GM19043 (cell line): ENCODE data around the gene ATG13.
A peak's percentile ranks its signal among the peaks of the same experiment; 100 is the strongest.
"Not testable (repeated sequence)": the region's sequence is repeated elsewhere in the genome, so short reads cannot be mapped to it uniquely, and the experiment has no call there.

ENCODE experiments used
- ATAC-seq: cut with Tn5 transposase; IDR thresholded peaks from one replicate; pipeline ENCODE4 v1.9.1; 2021; ENCODE audit warnings: low read depth; ENCODE audit not compliant: unreplicated experiment

Gene ATG13

DNA sequence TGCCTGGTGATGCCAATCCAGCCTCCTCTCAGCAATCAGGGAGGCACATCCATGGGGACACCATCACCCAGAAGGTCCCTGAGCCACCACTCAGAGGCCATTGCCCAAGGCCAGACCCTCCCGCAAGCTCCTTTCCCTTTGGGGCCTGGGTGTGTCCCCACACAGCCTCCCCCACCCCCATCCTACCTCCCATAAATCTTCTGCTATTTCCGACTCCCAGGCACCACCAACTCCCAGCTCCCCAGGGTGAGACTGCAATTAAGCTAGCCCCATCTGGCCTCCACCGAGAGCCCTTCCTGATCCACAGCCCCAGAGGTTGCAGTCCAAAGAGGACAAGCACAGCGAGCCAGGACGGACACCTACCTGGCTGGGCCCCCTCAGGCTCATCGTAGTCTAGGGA is 76.7 kb downstream of the ATG13 start:
- ATAC-seq = no peak

DNA sequence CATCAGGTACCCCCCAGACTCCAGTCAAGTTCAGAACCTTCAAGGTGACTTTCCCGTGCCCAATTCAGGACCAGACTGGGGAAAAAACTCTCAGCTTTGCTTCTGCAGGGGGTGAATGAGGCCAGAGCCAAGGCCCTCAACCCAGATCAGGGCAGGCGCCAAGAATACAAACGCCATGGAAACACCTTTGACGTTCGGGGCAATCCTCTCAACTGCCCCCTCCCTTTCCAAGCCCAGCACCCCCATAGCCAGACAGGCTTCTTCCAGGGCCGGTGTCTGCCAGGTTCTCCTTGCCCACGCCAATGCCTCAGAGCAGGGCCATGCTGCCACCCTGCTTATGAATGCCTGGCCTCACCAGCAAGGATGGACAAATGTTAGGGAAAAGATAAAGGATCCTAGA is 77.3 kb downstream of the ATG13 start:
- no peak for ATAC-seq

DNA sequence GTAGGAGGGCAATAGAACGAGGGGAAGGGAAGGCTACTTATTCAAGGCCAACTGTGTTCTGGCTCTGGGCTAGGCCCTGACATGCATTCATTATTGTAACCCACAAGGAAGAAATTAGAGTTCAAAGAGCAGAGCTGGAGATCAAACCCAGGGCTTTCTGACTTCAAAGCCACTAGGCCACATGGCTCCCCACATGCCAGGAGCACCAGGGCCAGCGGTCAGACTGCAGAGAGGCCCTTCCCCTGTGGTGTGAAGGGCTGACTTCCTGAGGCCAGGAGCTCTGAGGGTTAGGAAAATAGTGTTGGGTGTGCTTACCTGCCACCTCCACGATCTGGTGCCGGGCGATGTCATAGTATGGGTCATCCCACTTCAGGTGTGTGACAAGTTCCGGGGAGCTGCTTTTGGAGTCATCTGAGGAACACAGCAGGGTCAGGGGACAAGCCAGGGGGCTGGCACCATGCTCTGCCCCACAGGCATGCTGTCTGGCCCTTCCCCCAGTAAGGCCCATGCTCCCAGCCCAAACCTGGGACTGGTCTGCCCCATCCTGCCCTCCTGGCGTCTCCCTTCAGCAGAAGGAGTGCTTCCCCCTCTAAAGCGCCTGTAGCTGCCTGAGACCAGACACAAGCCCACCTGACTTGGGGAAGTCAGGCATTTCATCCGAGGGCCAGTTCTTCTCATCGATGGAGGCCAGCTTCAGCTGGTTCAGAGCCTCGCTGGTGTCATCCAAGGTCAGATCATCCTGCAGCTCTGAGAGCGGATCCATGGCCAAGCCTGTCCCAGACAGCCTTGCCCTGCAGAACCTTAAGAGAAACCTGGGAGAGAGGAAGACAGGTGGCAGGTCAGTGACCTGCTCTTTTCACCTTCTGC is 78.2 kb downstream of the ATG13 start:
- no peak for ATAC-seq

GRCh38 chr11:46696212-46696558 is 78.8 kb downstream of the ATG13 start:
- ATAC-seq = no peak

GRCh38 chr11:46697303-46697702 is 80.0 kb downstream of the ATG13 start:
- ATAC-seq = no peak

- ATAC-seq = no peak
Measured at GRCh38 chr11:46697723-46698122, 80.4 kb downstream of the ATG13 start.

GRCh38 chr11:46698597-46698996 is 81.2 kb downstream of the ATG13 start:
- ATAC-seq = no peak

DNA sequence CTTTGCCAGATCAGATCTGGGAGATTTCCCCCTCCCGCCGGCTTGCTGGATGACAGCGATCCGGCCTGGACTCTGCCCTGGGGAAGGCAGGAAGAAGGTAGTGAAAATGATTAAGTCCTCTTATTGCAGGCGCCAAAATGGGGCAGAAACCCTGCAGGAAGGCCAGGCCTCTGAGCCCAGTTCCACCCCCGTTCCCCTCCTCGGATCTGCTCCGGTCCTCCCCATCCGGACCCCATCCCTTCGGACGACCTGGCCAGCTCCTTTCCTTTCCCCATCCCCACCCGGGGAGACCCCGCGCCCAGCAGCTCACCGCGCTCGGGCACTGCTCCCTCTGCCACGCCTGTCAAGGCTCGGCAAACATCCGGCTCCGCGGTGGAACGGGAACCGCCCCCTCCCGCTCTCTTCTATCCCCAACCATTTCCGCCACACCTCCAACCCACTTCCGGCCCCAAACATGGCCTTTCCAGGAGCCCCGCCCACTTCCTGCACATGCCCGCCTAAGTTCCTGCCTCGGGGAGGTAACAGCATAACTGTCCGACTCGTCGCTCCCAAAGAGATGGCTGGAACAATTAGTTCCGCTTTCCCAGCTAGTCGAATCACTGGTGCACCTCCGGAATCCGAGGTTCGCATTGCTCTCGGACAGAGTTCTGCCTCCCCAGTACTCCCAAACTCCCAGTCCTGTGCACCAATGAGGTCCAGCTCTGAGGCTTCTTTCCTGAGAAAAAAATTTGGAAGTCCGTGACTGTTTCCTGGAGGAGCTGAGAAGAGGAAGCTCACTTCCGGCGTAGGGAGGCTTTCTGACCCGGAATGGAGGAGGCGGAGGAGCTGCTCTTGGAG is 83.1 kb downstream of the ATG13 start, which contains the start of the genes ARHGAP1 and ZNF408:
TSS of gene ARHGAP1 (minus strand) at position 379 of the 837 bp plus-strand sequence. CDS start 4,512 bp downstream, outside the sequence.
TSS of gene ZNF408 (plus strand) at position 791 of the 837 bp plus-strand sequence. CDS start at position 808, 17 bp downstream.
- ATAC-seq = peak; percentile 93

- no peak for ATAC-seq
Measured at GRCh38 chr11:46701078-46701654, 83.8 kb downstream of the ATG13 start.

- no peak for ATAC-seq
Measured at GRCh38 chr11:46705070-46705688, 87.8 kb downstream of the ATG13 start.

DNA sequence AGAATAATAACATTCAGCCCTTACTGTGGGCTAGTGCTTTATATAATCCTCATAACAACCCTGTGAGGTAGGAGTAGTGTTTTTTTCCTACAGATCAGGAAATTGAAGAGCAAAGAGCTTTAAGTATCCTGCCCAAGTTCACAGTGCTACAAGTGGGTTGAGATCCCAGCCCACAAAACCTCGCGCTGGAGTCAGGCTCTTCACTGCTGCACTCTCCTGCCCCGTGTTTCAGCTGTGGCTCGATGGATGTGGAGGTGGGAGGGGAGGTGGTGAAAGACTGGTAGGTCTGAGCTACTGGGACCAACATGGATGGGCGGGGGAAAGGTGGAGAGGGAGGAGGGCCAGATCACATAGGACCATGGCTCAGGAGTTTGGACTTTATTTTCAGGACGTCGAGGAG is 89.5 kb downstream of the ATG13 start:
- ATAC-seq = no peak

GRCh38 chr11:46709351-46709750 is 92.0 kb downstream of the ATG13 start:
- not testable (repeated sequence) for ATAC-seq

DNA sequence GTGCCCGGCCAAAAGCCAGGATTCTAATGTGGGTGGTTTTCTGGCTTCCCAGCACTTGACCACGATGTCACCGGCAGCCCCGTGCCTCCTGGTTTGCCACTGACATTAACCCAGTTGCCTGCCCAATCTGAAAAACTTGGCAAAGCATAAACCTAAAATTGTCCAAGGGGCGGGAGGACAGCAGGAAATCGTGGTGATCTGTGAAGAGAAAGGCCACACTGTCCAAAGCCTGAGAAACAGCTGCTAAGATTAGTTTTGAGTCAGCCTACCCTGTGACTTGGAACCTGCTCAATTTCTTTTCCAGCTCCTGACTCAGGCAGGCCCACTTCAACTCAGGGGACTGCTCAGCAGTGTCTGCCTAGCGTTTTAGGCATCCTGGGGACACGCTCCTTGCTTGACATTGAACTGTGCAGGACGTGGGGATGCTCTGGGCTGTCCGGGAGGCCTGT is 93.5 kb downstream of the ATG13 start:
- no peak for ATAC-seq

GRCh38 chr11:46711303-46711702 is 94.0 kb downstream of the ATG13 start:
- no peak for ATAC-seq

GRCh38 chr11:46712874-46713576 is 95.7 kb downstream of the ATG13 start:
- no peak for ATAC-seq

DNA sequence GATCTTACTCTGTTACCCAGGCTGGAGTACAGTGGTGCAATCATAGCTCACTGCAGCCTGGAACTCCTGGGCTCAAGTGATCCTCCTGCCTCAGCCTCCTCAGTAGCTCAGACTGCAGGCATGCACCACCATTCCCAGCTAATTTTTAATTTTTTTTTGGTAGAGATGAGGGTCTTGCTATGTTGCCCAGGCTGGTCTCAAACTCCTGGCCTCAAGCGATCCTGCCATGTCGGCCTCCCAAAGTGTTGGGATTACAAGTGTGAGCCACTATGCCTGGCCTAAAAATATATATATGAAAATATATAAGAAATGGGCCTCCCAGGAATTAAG is 100.4 kb downstream of the ATG13 start:
- not testable (repeated sequence) for ATAC-seq

GRCh38 chr11:46718155-46719019 is 101.0 kb downstream of the ATG13 start:
- ATAC-seq = no peak

DNA sequence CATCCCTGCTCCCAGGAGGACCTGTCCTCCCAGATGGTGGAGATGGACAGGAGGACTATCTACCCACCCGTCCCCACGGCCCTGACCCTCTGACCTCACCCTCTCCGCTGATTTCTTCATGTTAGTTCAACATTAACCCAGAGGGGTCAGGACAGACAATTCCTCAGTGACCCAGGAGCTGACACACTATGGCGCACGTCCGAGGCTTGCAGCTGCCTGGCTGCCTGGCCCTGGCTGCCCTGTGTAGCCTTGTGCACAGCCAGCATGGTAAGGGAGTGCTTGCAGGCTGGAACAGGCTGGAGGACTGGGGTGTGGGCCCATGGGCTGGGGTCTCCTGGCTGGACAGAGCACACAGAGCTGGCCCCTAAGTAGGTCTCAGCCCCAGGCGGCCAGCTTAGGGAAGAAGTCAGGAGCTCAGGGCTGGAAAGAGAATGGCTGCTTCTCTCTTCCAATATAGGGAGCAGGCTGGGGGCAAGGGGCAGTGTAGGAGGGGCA is 101.7 kb downstream of the ATG13 start, which contains the start of gene F2:
TSS of gene F2 (plus strand) at position 166 of the 495 bp plus-strand sequence. CDS start at position 189, 23 bp downstream.
- no peak for ATAC-seq
